ENCODE data around the gene CCSER1.

CCSER1 gene

GRCh38 chr4:90816754-90817153, 689.6 kb downstream of the CCSER1 start:
- Histone ChIP-seq H4K20me1 (ENCODE audit: control insufficient read depth, insufficient read depth, low read depth, low read length) (no peaks in the 10 kb centered on the region), H3K4me2 (ENCODE audit: low read length) (no peak overlapping the region), H3K4me3 (ENCODE audit: low read length) (no peak overlapping the region), H3K27me3 (ENCODE audit: control insufficient read depth, low read length) (no peaks in the 10 kb centered on the region), H3K4me1 (ENCODE audit: control insufficient read depth, low read length) (no peaks in the 10 kb centered on the region), H3K9me3 (ENCODE audit: control insufficient read depth, insufficient read depth, low read length) (no peaks in the 10 kb centered on the region), H3K27ac (ENCODE audit: low read depth, low read length) (no peak overlapping the region), H3K36me3 (ENCODE audit: control insufficient read depth, low read length) (no peaks in the 10 kb centered on the region), H3F3A (ENCODE audit: control insufficient read depth, insufficient read depth) (no peaks in the 10 kb centered on the region), H3K9me2 (replicated peaks; ENCODE audit: control insufficient read depth, low read length) (no peaks in the 10 kb centered on the region), H3K79me2 (ENCODE audit: control insufficient read depth, low read length) (no peaks in the 10 kb centered on the region)
- TF ChIP-seq, protein P1, sequence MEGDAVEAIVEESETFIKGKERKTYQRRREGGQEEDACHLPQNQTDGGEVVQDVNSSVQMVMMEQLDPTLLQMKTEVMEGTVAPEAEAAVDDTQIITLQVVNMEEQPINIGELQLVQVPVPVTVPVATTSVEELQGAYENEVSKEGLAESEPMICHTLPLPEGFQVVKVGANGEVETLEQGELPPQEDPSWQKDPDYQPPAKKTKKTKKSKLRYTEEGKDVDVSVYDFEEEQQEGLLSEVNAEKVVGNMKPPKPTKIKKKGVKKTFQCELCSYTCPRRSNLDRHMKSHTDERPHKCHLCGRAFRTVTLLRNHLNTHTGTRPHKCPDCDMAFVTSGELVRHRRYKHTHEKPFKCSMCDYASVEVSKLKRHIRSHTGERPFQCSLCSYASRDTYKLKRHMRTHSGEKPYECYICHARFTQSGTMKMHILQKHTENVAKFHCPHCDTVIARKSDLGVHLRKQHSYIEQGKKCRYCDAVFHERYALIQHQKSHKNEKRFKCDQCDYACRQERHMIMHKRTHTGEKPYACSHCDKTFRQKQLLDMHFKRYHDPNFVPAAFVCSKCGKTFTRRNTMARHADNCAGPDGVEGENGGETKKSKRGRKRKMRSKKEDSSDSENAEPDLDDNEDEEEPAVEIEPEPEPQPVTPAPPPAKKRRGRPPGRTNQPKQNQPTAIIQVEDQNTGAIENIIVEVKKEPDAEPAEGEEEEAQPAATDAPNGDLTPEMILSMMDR (IDR thresholded peaks at IDR 0.05; ENCODE audit: low read depth, low read length, poor library complexity, severe bottlenecking) = no peak
- TF ChIP-seq EZH2phosphoT487 (IDR thresholded peaks at IDR 0.05; ENCODE audit: borderline replicate concordance, low read length) = no peak

DNA sequence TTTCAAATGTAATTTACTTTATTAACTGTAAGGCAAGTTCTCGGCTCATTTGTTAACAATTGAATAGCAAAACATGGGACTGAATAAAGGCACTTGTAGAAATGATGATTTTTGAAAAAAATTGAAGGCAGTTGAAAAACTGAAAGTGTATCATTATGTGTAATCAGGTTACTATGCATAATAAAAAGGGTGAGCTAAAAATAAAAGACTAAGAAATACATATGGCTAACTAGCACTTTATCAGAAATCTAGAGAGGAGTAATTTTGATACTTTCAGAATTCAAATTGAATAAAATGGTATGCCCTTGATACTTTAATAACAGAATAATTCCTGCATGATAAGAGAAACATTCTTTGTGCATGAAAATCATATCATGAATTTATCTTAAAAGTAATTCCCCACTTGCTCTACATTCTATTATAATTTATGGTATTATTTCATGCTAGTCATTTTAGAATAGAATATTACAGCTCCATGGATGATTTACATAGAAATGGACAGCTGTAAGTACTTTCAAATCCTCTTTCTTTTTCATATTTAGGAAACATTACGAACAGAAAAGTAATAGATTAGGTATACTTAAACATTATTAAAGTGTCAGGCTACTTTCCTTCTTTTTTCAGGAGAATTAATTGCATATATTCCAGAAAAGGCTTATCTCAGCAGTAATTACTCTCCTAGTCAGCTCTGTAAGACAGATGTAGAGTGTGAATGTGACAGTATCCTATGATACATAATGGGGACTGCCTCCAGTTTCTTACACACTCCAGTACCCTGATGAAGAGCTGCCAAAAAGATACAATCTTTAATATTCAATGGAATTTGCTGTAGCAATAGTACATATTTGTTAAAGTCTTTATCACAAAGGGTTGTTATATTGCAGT, 697.3 kb downstream of the CCSER1 start:
- no peaks in the 10 kb centered on the region for H3K4me1 ChIP-seq (ENCODE audit: control insufficient read depth, low read length)
- no peaks in the 10 kb centered on the region for H3K36me3 ChIP-seq (ENCODE audit: control insufficient read depth, low read length)
- H3K4me3 ChIP-seq (ENCODE audit: low read length) = no peak overlapping the region
- H3K27ac ChIP-seq (ENCODE audit: low read depth, low read length) = no peak overlapping the region
- H3K9me3 ChIP-seq (ENCODE audit: control insufficient read depth, insufficient read depth, low read length) = no peaks in the 10 kb centered on the region
- no peaks in the 10 kb centered on the region for H4K20me1 ChIP-seq (ENCODE audit: control insufficient read depth, insufficient read depth, low read depth, low read length)
- TF ChIP-seq, protein P1 (IDR thresholded peaks at IDR 0.05; ENCODE audit: low read depth, low read length, poor library complexity, severe bottlenecking) = no peak
- no peak for TF ChIP-seq EZH2phosphoT487 (IDR thresholded peaks at IDR 0.05; ENCODE audit: borderline replicate concordance, low read length)
- no peaks in the 10 kb centered on the region; the same call in 1 of the 2 replicates for H3K9me2 ChIP-seq (replicated peaks; ENCODE audit: control insufficient read depth, low read length)
- no peaks in the 10 kb centered on the region for H3F3A ChIP-seq (ENCODE audit: control insufficient read depth, insufficient read depth)
- H3K27me3 ChIP-seq (ENCODE audit: control insufficient read depth, low read length) = no peaks in the 10 kb centered on the region
- H3K4me2 ChIP-seq (ENCODE audit: low read length) = no peak overlapping the region
- no peaks in the 10 kb centered on the region for H3K79me2 ChIP-seq (ENCODE audit: control insufficient read depth, low read length)

DNA sequence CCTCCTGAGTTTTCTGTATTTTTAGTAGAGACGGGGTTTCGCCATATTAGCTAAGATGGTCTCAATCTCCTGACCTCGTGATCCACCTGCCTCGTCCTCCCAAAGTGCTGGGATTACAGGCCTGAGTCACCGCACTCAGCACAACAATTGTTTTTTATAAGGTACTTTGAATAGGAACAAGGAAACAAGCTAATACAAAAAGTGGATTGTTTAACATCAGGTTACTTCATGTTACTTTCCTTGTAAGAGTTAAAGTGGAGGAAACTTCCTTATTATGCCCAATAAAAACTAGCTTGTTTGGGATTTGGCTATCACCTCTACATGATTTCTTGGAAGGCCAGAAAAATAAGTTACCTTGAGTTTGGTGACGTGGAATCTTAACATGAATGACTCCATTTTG, 698.7 kb downstream of the CCSER1 start:
- no peaks in the 10 kb centered on the region for H3F3A ChIP-seq (ENCODE audit: control insufficient read depth, insufficient read depth)

More for the DNA sequence above, 698.7 kb downstream of the CCSER1 start:
- no peak overlapping the region for H3K4me3 ChIP-seq (ENCODE audit: low read length)
- H3K4me1 ChIP-seq (ENCODE audit: control insufficient read depth, low read length) = no peaks in the 10 kb centered on the region
- H3K9me3 ChIP-seq (ENCODE audit: control insufficient read depth, insufficient read depth, low read length) = no peaks in the 10 kb centered on the region
- no peaks in the 10 kb centered on the region for H4K20me1 ChIP-seq (ENCODE audit: control insufficient read depth, insufficient read depth, low read depth, low read length)
- no peak overlapping the region for H3K4me2 ChIP-seq (ENCODE audit: low read length)
- no peaks in the 10 kb centered on the region for H3K36me3 ChIP-seq (ENCODE audit: control insufficient read depth, low read length)
- H3K79me2 ChIP-seq (ENCODE audit: control insufficient read depth, low read length) = no peaks in the 10 kb centered on the region
- H3K9me2 ChIP-seq (replicated peaks; ENCODE audit: control insufficient read depth, low read length) = no peaks in the 10 kb centered on the region; the same call in 1 of the 2 replicates
- H3K27me3 ChIP-seq (ENCODE audit: control insufficient read depth, low read length) = no peaks in the 10 kb centered on the region
- TF ChIP-seq, protein P1 (IDR thresholded peaks at IDR 0.05; ENCODE audit: low read depth, low read length, poor library complexity, severe bottlenecking) = no peak
- TF ChIP-seq EZH2phosphoT487 (IDR thresholded peaks at IDR 0.05; ENCODE audit: borderline replicate concordance, low read length) = no peak
- no peak overlapping the region for H3K27ac ChIP-seq (ENCODE audit: low read depth, low read length)
